Measurements from ENCODE around the gene RNU6-9.

RNU6-9 gene

GRCh38 chr19:938233-938923, 45.1 kb downstream of the RNU6-9 start:
- TF ChIP-seq POLR2AphosphoS5 (IDR thresholded peaks at IDR 0.05; ENCODE audit: low read depth, low read length): no peak
- TF ChIP-seq SIN3A (IDR thresholded peaks at IDR 0.05; ENCODE audit: borderline replicate concordance, insufficient read depth, low read length): no peak
- TF ChIP-seq REST (IDR thresholded peaks at IDR 0.05; ENCODE audit: insufficient read depth in 1 of 2, low read depth in 2 of 2, low read length in 2 of 2): no peak
- TF ChIP-seq FOXP2 (optimal IDR thresholded peaks at IDR 0.05; ENCODE audit: borderline replicate concordance, extremely low read depth, extremely low read length, insufficient read depth): no peak
- TF ChIP-seq TAF1 (IDR thresholded peaks at IDR 0.05; ENCODE audit: borderline replicate concordance, insufficient read depth, low read length): no peak

- TF ChIP-seq TAF1 (IDR thresholded peaks at IDR 0.05; ENCODE audit: borderline replicate concordance, insufficient read depth, low read length): no peak
- no peak for TF ChIP-seq SIN3A (IDR thresholded peaks at IDR 0.05; ENCODE audit: borderline replicate concordance, insufficient read depth, low read length)
- TF ChIP-seq FOXP2 (optimal IDR thresholded peaks at IDR 0.05; ENCODE audit: borderline replicate concordance, extremely low read depth, extremely low read length, insufficient read depth): no peak
- no peak for TF ChIP-seq POLR2AphosphoS5 (IDR thresholded peaks at IDR 0.05; ENCODE audit: low read depth, low read length)
- TF ChIP-seq REST (IDR thresholded peaks at IDR 0.05; ENCODE audit: insufficient read depth in 1 of 2, low read depth in 2 of 2, low read length in 2 of 2): no peak
Measured at GRCh38 chr19:939439-939838, 46.2 kb downstream of the RNU6-9 start.

DNA sequence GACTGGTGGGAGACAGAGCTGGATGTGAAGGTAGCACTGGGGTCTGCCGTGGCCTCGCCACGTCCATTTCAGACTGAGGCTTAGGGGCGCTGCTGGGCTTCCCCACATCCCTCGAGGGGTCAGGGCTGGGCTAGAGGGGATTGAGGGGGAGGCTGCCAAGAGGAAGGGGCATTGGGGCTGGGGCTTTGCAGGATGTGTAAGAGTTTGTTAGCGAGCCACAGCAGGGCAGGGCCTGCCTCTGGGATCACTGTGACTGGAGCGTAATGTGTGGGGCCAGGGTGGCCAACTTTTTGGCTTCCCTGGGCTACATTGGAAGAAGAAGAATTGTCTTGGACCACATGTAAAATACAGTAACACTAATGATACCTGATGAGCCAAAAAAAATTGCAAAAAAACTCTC, 46.6 kb downstream of the RNU6-9 start:
- TF ChIP-seq TAF1 (IDR thresholded peaks at IDR 0.05; ENCODE audit: borderline replicate concordance, insufficient read depth, low read length) (no peak), SIN3A (IDR thresholded peaks at IDR 0.05; ENCODE audit: borderline replicate concordance, insufficient read depth, low read length) (no peak), POLR2AphosphoS5 (IDR thresholded peaks at IDR 0.05; ENCODE audit: low read depth, low read length) (no peak), FOXP2 (optimal IDR thresholded peaks at IDR 0.05; ENCODE audit: borderline replicate concordance, extremely low read depth, extremely low read length, insufficient read depth) (no peak), REST (IDR thresholded peaks at IDR 0.05; ENCODE audit: insufficient read depth in 1 of 2, low read depth in 2 of 2, low read length in 2 of 2) (no peak)

DNA sequence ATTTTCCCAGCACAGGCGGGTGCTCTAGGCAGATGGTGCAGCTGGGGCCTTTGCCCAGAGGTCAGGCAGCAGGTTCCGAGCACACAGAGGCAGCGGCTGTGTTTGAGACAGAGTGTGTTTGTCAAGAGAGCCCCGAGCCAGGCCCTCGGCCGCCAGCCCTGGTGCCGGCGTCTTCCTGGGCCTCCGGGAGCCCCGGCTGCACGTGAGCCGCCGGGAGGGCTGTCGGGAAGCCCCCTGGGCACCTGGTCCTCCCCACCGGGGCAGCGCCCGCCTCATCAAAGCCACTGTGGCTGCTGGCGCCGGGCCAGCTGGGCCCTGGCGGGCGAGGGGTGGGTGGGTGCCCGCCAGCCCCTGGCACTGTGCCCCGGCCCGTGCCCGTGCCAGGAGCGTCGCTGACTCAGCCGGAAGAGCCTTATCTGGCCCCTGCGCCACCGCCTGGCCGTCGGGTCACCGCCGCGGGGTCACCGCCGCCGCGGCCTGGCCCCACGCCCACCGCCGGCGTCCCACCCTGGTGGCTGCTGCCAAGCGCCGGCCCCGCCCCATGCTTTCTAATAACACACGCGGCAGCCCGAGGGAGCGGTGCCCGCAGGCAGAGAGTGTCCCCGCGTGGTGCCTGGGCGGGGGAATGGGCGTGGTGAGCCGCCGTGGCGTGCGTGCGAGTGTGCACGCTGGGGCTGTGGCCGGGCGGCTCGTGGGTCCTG, 47.5 kb downstream of the RNU6-9 start:
- no peak for TF ChIP-seq FOXP2 (optimal IDR thresholded peaks at IDR 0.05; ENCODE audit: borderline replicate concordance, extremely low read depth, extremely low read length, insufficient read depth)

DNA sequence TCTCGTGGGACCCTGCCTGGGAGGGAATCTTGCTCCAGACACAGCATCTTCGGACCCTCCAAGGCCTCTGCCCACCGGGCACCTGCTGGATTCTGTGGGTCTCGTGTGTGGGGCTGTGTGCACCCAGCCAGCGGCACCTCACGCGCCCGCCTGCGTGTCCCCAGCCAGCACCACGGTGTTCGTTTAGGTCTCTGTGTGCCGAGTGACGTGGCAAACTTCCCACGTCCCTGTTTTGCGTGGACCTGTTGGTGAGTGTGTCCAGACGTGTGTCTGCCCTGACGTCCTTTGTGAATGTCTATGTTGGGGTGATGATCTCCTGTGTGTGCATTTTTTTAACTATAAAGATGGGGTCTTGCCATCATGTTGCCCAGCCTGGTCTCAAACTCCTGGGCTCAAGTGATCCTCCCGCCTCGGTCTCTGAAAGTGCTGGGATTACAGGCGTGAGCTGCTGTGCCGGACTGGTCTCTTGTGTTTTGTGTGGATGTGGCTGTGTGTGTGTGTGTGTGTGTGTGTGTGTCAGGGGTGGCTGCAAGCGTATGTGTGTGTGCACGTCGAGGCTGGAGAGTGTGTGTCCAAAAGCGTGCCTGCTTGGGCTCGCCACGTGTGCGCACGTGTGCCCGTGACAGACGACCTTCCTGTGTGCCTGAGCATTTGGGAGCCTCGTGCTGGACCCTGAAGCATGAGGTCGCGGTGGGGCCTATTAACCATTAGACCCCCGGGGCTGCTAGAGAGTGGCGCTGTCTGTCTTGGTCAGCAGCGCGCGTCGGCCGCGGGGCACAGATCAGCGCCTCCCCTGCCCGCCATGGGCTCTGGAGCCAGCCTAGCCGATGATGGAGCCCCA, 48.2 kb downstream of the RNU6-9 start:
- no peak for TF ChIP-seq TAF1 (IDR thresholded peaks at IDR 0.05; ENCODE audit: borderline replicate concordance, insufficient read depth, low read length)
- no peak for TF ChIP-seq POLR2AphosphoS5 (IDR thresholded peaks at IDR 0.05; ENCODE audit: low read depth, low read length)
- TF ChIP-seq SIN3A (IDR thresholded peaks at IDR 0.05; ENCODE audit: borderline replicate concordance, insufficient read depth, low read length): no peak
- no peak for TF ChIP-seq FOXP2 (optimal IDR thresholded peaks at IDR 0.05; ENCODE audit: borderline replicate concordance, extremely low read depth, extremely low read length, insufficient read depth)
- no peak for TF ChIP-seq REST (IDR thresholded peaks at IDR 0.05; ENCODE audit: insufficient read depth in 1 of 2, low read depth in 2 of 2, low read length in 2 of 2)
